Endothelial cell of umbilical vein (primary cell): Measurements from ENCODE around the gene COL5A1. TPM values are rescaled to one million over a fixed set of nuclear protein-coding genes. Genes with fewer than 3 reads are reported as not detected.

Experiments used
- BruUV-seq: library from RNA; stranded (reverse); fragments of 400-500 nt; replicated peaks from 2 replicates; lab custom pipeline; 2021; lab: Mats Ljungman, UMichigan
- CTCF ChIA-PET: fragments of 300-600, 350-600 bp; sonication (Branson Sonifier 250); formaldehyde crosslinking; loops from one replicate; lab custom pipeline; 2021; ENCODE audit warnings: antibody characterized with exemption, inconsistent platforms; lab: Charles Lee
- POLR2A ChIA-PET: fragments of 300-600, 350-600 bp; sonication (Branson Sonifier 250); formaldehyde crosslinking; loops from one replicate; lab custom pipeline; 2021; ENCODE audit warnings: antibody characterized with exemption, inconsistent platforms; lab: Charles Lee
- DNase-seq: peaks from one replicate; pipeline ENCODE4 v3.0.0-alpha.2; 2011; ENCODE audit warnings: low read depth, low spot score
- FAIRE-seq: peaks from 2 replicates; lab custom pipeline; 2011; peaks lifted over from hg19 to GRCh38; lab: Jason Lieb, UNC
- H2AFZ ChIP-seq: 2 replicates; pipeline ENCODE4 v1.6.0; 2012; ENCODE audit warnings: low read depth, low read length, control low read depth, inconsistent platforms
- H3K27ac ChIP-seq: 2 replicates; pipeline ENCODE4 v1.5.1; 2011; ENCODE audit warnings: low read depth, mild to moderate bottlenecking, control low read depth, low read length, moderate library complexity; ENCODE audit not compliant: insufficient read depth
- H3K27me3 ChIP-seq, 2 experiments: 2 replicates each; pipeline versions ENCODE4 v1.6.0 to v1.6.1; 2011; ENCODE audit warnings: low read length in 2 of 2, mixed read lengths in 1 of 2; ENCODE audit not compliant: control insufficient read depth in 2 of 2, insufficient read depth in 2 of 2
- H3K36me3 ChIP-seq, 2 experiments: 2 replicates in 1 of 2; 3 replicates in 1 of 2; pipeline ENCODE4 v1.5.1; 2011; ENCODE audit warnings: low read length in 2 of 2, mild to moderate bottlenecking in 1 of 2, moderate library complexity in 1 of 2; ENCODE audit not compliant: control insufficient read depth in 2 of 2, insufficient read depth in 2 of 2; ENCODE audit errors: extremely low read depth in 1 of 2
- H3K4me1 ChIP-seq: 3 replicates; pipeline ENCODE4 v1.5.1; 2011; ENCODE audit warnings: mild to moderate bottlenecking, low read length; ENCODE audit not compliant: control insufficient read depth, insufficient read depth; ENCODE audit errors: extremely low read depth
- H3K4me2 ChIP-seq: 2 replicates; pipeline ENCODE4 v1.6.1; 2011; ENCODE audit warnings: low read length, control low read depth, mixed read lengths; ENCODE audit not compliant: insufficient read depth
- H3K4me3 ChIP-seq, 3 experiments: fragments of 200-600 bp in 1 of 3; sonication (generic), shearing (Covaris generic) in 1 of 3; replicated peaks in 1 of 3; 2 replicates each; pipeline ENCODE4 v1.5.1; 2011 to 2016; ENCODE audit warnings: control low read depth in 3 of 3, low read length in 3 of 3, mild to moderate bottlenecking in 2 of 3, inconsistent platforms in 1 of 3, low read depth in 1 of 3, moderate library complexity in 1 of 3; ENCODE audit not compliant: insufficient read depth in 1 of 3
- H3K79me2 ChIP-seq: 2 replicates; pipeline ENCODE4 v1.6.0; 2012; ENCODE audit warnings: low read length, inconsistent platforms; ENCODE audit not compliant: control insufficient read depth, insufficient read depth
- H3K9ac ChIP-seq: replicated peaks from 2 replicates; pipeline ENCODE3; 2011; ENCODE audit warnings: low read length, control low read depth; ENCODE audit not compliant: insufficient read depth; ENCODE audit errors: extremely low read depth
- H3K9me1 ChIP-seq: replicated peaks from 3 replicates; pipeline ENCODE4 v1.6.0; 2011; ENCODE audit warnings: mild to moderate bottlenecking, low read length; ENCODE audit not compliant: control insufficient read depth, insufficient read depth; ENCODE audit errors: extremely low read depth
- H3K9me3 ChIP-seq: replicated peaks from 2 replicates; pipeline ENCODE4 v1.5.1; 2012; ENCODE audit warnings: low read length, inconsistent platforms; ENCODE audit not compliant: control insufficient read depth, insufficient read depth
- H4K20me1 ChIP-seq: replicated peaks from 2 replicates; pipeline ENCODE3; 2011; ENCODE audit warnings: mild to moderate bottlenecking, low read length; ENCODE audit not compliant: control insufficient read depth, insufficient read depth; ENCODE audit errors: extremely low read depth
- EZH2 ChIP-seq: IDR thresholded peaks from 2 replicates; pipeline ENCODE4 v1.6.1; 2012; ENCODE audit warnings: borderline replicate concordance, low read depth, mild to moderate bottlenecking, moderate library complexity, low read length, inconsistent platforms; ENCODE audit not compliant: severe bottlenecking
- FOS ChIP-seq: IDR thresholded peaks from 2 replicates; pipeline ENCODE4 v1.6.1; 2011; ENCODE audit warnings: mild to moderate bottlenecking, low read length, moderate library complexity, borderline replicate concordance; ENCODE audit not compliant: insufficient read depth
- GATA2 ChIP-seq: IDR thresholded peaks from 2 replicates; pipeline ENCODE4 v1.7.0; 2011; ENCODE audit warnings: low read depth, mild to moderate bottlenecking, moderate library complexity, mixed read lengths, low read length; ENCODE audit not compliant: insufficient read length, insufficient read depth
- JUN ChIP-seq: IDR thresholded peaks from 2 replicates; pipeline ENCODE4 v1.6.1; 2011; ENCODE audit warnings: borderline replicate concordance, low read depth; ENCODE audit not compliant: insufficient read length, insufficient read depth
- MYC ChIP-seq: IDR thresholded peaks from one replicate; pipeline ENCODE4 v1.6.1; 2011; ENCODE audit warnings: mild to moderate bottlenecking, low read depth, low read length
- POLR2A ChIP-seq: IDR thresholded peaks from 2 replicates; pipeline ENCODE4 v1.6.1; 2012; ENCODE audit warnings: low read depth, mild to moderate bottlenecking, control low read depth, low read length
- POLR2AphosphoS5 ChIP-seq: IDR thresholded peaks from 2 replicates; pipeline ENCODE4 v1.6.1; 2012; ENCODE audit warnings: low read depth, mild to moderate bottlenecking, control low read depth, low read length, moderate library complexity; ENCODE audit not compliant: insufficient read depth
- dilution Hi-C: fragments of 300-500 bp; cut with MboI; formaldehyde crosslinking; loops from one replicate; pipeline ENCODE4 v1.15.0; 2019; ENCODE audit warnings: low sequenced_read_pairs; ENCODE audit not compliant: extremely low pct_ligation_motif_present
- intact Hi-C: fragments of 100-400 bp; cut with micrococcal nuclease; formaldehyde crosslinking; loops from one replicate; pipeline ENCODE4 v1.10.0; 2022
- polyA plus RNA-seq, 4 experiments: library from polyadenylated mRNA; depleted of rRNA in 3 of 4; stranded (reverse) in 3 of 4; unstranded in 1 of 4; fragments of >200 nt; gene quantifications; 2 replicates each; pipeline versions ENCODE4 v1.2.1 to v1.2.3, GENCODE V29; 2011 to 2012; ENCODE audit warnings: missing spikeins in 1 of 4
- total RNA-seq: library from RNA; stranded (reverse); gene quantifications from 2 replicates; pipeline ENCODE4 v1.2.3, GENCODE V29; 2021
- TF ChIP-seq, protein P1 (sequence below): IDR thresholded peaks from 2 replicates; pipeline ENCODE4 v1.6.1; 2011; ENCODE audit not compliant: insufficient read depth, insufficient read length
- TF ChIP-seq, protein P2 (sequence below), 2 donors: IDR thresholded peaks; 1 replicate in 1 of 2; 2 replicates in 1 of 2; pipeline ENCODE4 v1.5.1; 2011; ENCODE audit warnings: low read length in 2 of 2, mild to moderate bottlenecking in 2 of 2, moderate library complexity in 2 of 2, control low read depth in 1 of 2, inconsistent platforms in 1 of 2, low read depth in 1 of 2; ENCODE audit not compliant: insufficient read depth in 1 of 2; ENCODE audit errors: extremely low read depth in 1 of 2

COL5A1 gene
- total and polyA plus RNA-seq, 2 donors (not counting 3 experiments of a cell fraction or from before 2014, with no cell fraction given) = 97.4 to 175 TPM

GRCh38 chr9:134720796-134721195 lies 79.2 kb downstream of the COL5A1 start:
- POLR2A ChIA-PET = interaction anchor here (0.6 kb wide), 1 partner anchor 836 kb away, joined by 7 read pairs; no protein-coding TSS in a partner anchor
- dilution Hi-C loops (no loop called here), intact Hi-C loops (no loop called here)
- Histone ChIP-seq H3K4me2 (no peak overlapping the region), H3K9ac (no peak overlapping the region), H4K20me1 (no peaks in the 10 kb centered on the region), H3K27me3 (no peaks in the 10 kb centered on the region), H3K36me3 (peaks cover 0 to 11% of the 10 kb centered on the region in 2 experiments), H3K9me1 (no peaks in the 10 kb centered on the region), H3K4me3 (no peak overlapping the region), H3K79me2 (no peaks in the 10 kb centered on the region), H3K4me1 (no peaks in the 10 kb centered on the region), H3K27ac (no peak overlapping the region), H3K9me3 (no peaks in the 10 kb centered on the region), H2AFZ (no peak overlapping the region)
- FAIRE-seq = no peak
- CTCF ChIA-PET = interaction anchor here (1.6 kb wide), 1 partner anchor 271 kb away, joined by 4 read pairs; no protein-coding TSS in a partner anchor
- BruUV-seq = no TSS peak
- DNase-seq = no peak
- TF ChIP-seq MYC (no peak), GATA2 (no peak), EZH2 (no peak), FOS (no peak), POLR2A (no peak), JUN (no peak), POLR2AphosphoS5 (no peak)
- TF ChIP-seq, protein P1, sequence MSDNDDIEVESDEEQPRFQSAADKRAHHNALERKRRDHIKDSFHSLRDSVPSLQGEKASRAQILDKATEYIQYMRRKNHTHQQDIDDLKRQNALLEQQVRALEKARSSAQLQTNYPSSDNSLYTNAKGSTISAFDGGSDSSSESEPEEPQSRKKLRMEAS = no peak
- TF ChIP-seq, protein P2, sequence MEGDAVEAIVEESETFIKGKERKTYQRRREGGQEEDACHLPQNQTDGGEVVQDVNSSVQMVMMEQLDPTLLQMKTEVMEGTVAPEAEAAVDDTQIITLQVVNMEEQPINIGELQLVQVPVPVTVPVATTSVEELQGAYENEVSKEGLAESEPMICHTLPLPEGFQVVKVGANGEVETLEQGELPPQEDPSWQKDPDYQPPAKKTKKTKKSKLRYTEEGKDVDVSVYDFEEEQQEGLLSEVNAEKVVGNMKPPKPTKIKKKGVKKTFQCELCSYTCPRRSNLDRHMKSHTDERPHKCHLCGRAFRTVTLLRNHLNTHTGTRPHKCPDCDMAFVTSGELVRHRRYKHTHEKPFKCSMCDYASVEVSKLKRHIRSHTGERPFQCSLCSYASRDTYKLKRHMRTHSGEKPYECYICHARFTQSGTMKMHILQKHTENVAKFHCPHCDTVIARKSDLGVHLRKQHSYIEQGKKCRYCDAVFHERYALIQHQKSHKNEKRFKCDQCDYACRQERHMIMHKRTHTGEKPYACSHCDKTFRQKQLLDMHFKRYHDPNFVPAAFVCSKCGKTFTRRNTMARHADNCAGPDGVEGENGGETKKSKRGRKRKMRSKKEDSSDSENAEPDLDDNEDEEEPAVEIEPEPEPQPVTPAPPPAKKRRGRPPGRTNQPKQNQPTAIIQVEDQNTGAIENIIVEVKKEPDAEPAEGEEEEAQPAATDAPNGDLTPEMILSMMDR (IDR thresholded peaks at IDR 0.05; ENCODE audit: extremely low read depth in 1 of 2, insufficient read depth in 1 of 2, low read depth in 1 of 2, low read length in 2 of 2) = no peak
